ENCODE data around the gene PRKCZ. TPM values are rescaled to one million over a fixed set of nuclear protein-coding genes. Genes with fewer than 3 reads are reported as not detected.

PRKCZ gene
- total RNA-seq, 1 donor from 2014 or later = 37.6 TPM

- Histone ChIP-seq H3K27me3 (ENCODE audit: control insufficient read depth, insufficient read depth, low read length) (peaks cover 5% of the 10 kb centered on the region), H3K36me3 (ENCODE audit: control insufficient read depth, insufficient read depth, low read length) (no peaks in the 10 kb centered on the region), H3K4me3 (ENCODE audit: low read depth, low read length) (no peak overlapping the region)
- no peak for DNase-seq (ENCODE audit: low read depth)
- TF ChIP-seq CTCF (IDR thresholded peaks at IDR 0.05; ENCODE audit: insufficient read depth, low read length, poor library complexity, severe bottlenecking) = no peak
Observed at GRCh38 chr1:2078170-2078569, 28.0 kb downstream of the PRKCZ start.

- no peaks in the 10 kb centered on the region for H3K27me3 ChIP-seq (ENCODE audit: control insufficient read depth, insufficient read depth, low read length)
- DNase-seq (ENCODE audit: low read depth) = no peak
- no peak for TF ChIP-seq CTCF (IDR thresholded peaks at IDR 0.05; ENCODE audit: insufficient read depth, low read length, poor library complexity, severe bottlenecking)
- H3K36me3 ChIP-seq (ENCODE audit: control insufficient read depth, insufficient read depth, low read length) = no peaks in the 10 kb centered on the region
- no peak overlapping the region for H3K4me3 ChIP-seq (ENCODE audit: low read depth, low read length)
Observed at GRCh38 chr1:2079396-2080085, 29.3 kb downstream of the PRKCZ start.

- Histone ChIP-seq H3K27me3 (ENCODE audit: control insufficient read depth, insufficient read depth, low read length) (no peaks in the 10 kb centered on the region), H3K4me3 (ENCODE audit: low read depth, low read length) (no peak overlapping the region), H3K36me3 (ENCODE audit: control insufficient read depth, insufficient read depth, low read length) (no peaks in the 10 kb centered on the region)
- no peak for DNase-seq (ENCODE audit: low read depth)
- TF ChIP-seq CTCF (IDR thresholded peaks at IDR 0.05; ENCODE audit: insufficient read depth, low read length, poor library complexity, severe bottlenecking) = no peak
Observed at GRCh38 chr1:2080140-2080539, 29.9 kb downstream of the PRKCZ start.

GRCh38 chr1:2080884-2081283 lies 30.7 kb downstream of the PRKCZ start:
- no peak for TF ChIP-seq CTCF (IDR thresholded peaks at IDR 0.05; ENCODE audit: insufficient read depth, low read length, poor library complexity, severe bottlenecking)
- Histone ChIP-seq H3K4me3 (ENCODE audit: low read depth, low read length) (no peak overlapping the region), H3K27me3 (ENCODE audit: control insufficient read depth, insufficient read depth, low read length) (no peaks in the 10 kb centered on the region), H3K36me3 (ENCODE audit: control insufficient read depth, insufficient read depth, low read length) (no peaks in the 10 kb centered on the region)
- DNase-seq (ENCODE audit: low read depth) = no peak

- TF ChIP-seq CTCF (IDR thresholded peaks at IDR 0.05; ENCODE audit: insufficient read depth, low read length, poor library complexity, severe bottlenecking) = no peak
- no peaks in the 10 kb centered on the region for H3K27me3 ChIP-seq (ENCODE audit: control insufficient read depth, insufficient read depth, low read length)
- H3K4me3 ChIP-seq (ENCODE audit: low read depth, low read length) = no peak overlapping the region
- no peaks in the 10 kb centered on the region for H3K36me3 ChIP-seq (ENCODE audit: control insufficient read depth, insufficient read depth, low read length)
- no peak for DNase-seq (ENCODE audit: low read depth)
Observed at GRCh38 chr1:2081326-2081885, 31.2 kb downstream of the PRKCZ start.

GRCh38 chr1:2082064-2082463 lies 31.9 kb downstream of the PRKCZ start:
- no peak for TF ChIP-seq CTCF (IDR thresholded peaks at IDR 0.05; ENCODE audit: insufficient read depth, low read length, poor library complexity, severe bottlenecking)
- H3K27me3 ChIP-seq (ENCODE audit: control insufficient read depth, insufficient read depth, low read length) = no peaks in the 10 kb centered on the region
- no peak overlapping the region for H3K4me3 ChIP-seq (ENCODE audit: low read depth, low read length)
- H3K36me3 ChIP-seq (ENCODE audit: control insufficient read depth, insufficient read depth, low read length) = no peaks in the 10 kb centered on the region
- DNase-seq (ENCODE audit: low read depth) = no peak
